Measurements from ENCODE around the gene SH2B3.

- no peak for TF ChIP-seq CTCF (IDR thresholded peaks at IDR 0.05)
- TF ChIP-seq POLR2A (IDR thresholded peaks at IDR 0.05), result no peak
Observed at GRCh38 chr12:111436811-111437210, 31.1 kb downstream of the SH2B3 start.

All from heart left ventricle (tissue), 13 donors.